Measurements from ENCODE around the gene PTPDC1.

PTPDC1 gene

DNA sequence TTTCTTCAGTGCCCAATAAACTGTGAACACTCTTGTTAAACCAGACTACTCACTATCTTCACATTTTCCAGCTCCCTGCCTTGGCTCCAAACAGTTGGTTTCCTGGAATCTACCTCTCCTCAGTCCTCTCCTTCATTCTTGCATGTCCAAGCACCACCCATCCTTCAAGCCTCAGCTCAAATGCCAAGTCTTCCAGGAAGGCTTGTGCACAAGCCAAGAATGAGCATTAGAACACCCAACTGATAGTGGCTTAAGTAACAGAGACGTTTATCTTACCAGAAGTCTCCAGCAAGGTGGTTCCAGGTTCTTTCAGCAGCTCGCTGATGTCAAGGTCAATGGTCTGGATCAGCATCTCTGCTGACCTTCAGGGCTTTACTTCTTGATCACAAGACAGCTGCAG is 60.1 kb downstream of the PTPDC1 start:
- H3K27ac ChIP-seq: no peak overlapping the region
- TF ChIP-seq, protein P1, sequence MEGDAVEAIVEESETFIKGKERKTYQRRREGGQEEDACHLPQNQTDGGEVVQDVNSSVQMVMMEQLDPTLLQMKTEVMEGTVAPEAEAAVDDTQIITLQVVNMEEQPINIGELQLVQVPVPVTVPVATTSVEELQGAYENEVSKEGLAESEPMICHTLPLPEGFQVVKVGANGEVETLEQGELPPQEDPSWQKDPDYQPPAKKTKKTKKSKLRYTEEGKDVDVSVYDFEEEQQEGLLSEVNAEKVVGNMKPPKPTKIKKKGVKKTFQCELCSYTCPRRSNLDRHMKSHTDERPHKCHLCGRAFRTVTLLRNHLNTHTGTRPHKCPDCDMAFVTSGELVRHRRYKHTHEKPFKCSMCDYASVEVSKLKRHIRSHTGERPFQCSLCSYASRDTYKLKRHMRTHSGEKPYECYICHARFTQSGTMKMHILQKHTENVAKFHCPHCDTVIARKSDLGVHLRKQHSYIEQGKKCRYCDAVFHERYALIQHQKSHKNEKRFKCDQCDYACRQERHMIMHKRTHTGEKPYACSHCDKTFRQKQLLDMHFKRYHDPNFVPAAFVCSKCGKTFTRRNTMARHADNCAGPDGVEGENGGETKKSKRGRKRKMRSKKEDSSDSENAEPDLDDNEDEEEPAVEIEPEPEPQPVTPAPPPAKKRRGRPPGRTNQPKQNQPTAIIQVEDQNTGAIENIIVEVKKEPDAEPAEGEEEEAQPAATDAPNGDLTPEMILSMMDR (conservative IDR thresholded peaks at IDR 0.05): no peak

DNA sequence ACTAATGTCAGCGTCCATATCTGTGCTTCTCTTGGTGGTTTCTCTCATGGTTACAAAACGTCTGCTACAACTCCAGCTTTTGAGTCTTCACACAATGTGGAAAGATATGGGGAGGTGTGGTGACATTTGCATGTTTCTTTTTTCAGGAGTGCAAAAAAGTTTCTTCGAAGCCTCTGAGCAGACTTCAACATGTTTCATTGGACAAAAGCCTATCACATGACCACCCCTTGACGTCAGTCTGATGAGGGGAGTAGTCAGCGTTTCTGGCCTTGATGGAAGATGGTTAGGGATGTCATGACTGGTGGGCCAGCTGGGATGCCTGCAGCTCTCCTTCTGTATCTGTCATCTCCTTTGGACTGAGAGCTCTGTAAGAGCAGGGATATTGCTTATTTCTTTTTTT is 61.4 kb downstream of the PTPDC1 start:
- TF ChIP-seq, protein P1 (conservative IDR thresholded peaks at IDR 0.05): no peak
- no peak overlapping the region for H3K27ac ChIP-seq

DNA sequence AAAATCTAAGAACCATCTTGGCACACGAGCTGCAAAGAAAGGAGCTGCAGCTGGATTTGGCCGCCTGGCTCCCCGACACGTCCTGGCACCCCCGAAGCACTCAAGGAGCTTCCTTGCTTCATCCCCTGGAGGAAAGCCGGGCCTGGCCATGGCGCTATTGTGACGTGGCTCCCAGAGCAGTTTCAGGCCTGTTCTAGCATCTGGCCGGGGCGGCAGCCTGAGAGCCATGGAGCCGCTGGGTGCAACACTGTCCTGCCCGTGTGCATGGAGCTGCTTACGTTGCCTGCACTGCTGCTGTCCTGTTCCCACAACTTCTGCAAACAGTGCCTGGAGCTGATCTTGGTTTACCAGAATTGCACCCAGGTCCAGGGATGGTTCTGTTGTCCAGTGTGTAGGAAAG is 63.5 kb downstream of the PTPDC1 start:
- H3K27ac ChIP-seq: no peak overlapping the region
- TF ChIP-seq, protein P1 (conservative IDR thresholded peaks at IDR 0.05): no peak

DNA sequence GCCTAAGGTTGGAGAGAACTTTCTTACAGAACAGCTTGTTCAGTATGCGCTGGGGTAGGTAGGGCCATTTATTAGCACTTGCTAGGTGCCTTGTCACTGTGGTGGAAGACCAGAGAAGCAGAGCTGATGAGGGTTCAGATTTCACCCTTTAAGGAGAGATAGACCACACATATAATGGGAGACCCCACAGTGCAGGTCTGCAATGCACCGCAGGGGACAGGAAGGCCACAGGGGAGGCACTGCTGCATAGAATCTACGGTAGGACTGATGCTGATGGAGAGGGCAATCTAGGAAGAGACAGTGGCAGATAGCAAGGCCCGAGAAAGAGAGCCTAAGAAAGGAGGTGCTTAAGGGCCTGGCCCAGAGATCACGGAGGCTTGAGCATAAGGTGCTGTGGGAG is 64.2 kb downstream of the PTPDC1 start:
- TF ChIP-seq, protein P1 (conservative IDR thresholded peaks at IDR 0.05): no peak
- no peak overlapping the region for H3K27ac ChIP-seq

DNA sequence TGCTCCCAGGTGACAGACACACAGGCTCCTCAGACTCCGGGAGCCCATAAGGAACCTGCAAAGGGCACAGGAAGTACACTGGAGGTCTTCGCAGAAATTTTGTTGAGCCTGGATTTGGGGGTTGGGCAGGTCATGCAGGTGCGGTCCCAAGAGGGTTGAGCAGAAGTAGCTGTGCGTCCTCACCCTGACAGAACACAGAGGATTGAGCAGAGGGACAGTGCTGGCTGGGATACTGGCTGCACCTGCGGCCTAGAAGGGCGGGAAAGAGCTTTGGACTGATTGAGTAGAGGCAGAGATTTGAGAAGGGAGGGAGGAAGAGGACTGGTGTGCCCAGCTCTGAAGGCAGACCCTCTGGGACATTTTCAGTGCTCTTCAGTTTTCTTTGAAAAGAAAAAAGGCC is 65.4 kb downstream of the PTPDC1 start:
- H3K27ac ChIP-seq: no peak overlapping the region
- TF ChIP-seq, protein P1 (conservative IDR thresholded peaks at IDR 0.05): no peak

DNA sequence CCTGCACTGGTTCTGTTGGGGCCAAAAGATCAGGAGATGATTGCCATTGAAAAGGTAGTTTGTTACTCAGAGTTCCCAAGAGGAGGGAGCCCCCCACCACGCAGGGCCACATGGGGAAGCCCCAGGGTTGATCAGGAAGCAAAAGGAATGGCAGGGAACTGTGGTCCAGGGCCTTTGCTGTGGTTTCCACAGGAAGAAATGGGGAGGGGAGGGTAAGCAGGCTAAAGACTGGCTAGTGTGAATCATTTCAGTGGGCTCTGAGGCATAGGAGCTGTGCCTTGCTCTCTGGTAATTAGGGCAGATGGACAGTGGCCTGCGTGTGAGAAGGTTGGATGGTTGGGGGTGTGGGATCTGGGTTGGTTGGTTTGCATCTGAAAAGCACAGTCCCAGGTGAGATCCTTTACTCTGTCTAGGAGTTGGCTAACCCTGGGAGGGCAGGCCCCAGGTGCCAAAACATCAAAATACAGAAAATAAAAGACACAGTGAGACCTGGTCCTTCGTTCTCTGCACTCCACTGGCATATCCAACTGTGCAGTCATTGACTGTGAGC is 66.1 kb downstream of the PTPDC1 start:
- TF ChIP-seq, protein P1 (conservative IDR thresholded peaks at IDR 0.05): no peak
- H3K27ac ChIP-seq: no peak overlapping the region

DNA sequence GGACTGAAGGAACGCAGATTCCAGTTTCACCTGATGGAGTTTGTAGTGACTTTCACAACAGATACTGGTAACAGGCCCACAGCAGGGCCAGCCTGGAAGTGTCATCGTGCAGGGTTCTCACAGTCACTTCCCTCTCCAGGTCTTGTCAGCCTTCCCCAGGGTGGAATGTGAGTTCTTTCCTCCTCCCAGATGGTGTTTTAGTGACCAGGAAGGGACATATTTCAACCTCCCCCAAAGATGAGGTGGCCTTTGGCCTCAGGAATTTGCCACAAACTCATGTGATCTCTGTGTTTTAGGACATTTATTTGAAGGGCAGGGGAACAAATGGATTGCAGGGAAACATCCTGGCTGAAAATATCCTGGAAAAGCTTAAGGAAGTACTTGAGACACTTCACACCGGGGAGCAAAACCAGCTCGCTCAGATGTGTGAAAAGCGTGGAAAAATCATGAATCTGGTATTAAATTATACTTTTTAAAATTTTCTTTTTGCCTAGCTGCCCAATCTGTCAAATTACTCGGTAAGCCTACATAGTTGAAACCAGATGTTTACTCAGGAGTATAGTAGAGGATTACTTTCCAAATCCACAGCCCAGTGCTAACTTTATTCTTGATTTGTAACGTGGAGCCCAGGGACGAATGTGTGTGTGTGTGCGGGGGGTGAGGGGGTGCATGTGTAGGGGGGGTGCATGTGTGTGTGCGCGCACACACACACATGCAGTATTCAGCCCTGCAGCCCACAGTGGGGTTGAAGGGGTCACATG is 66.8 kb downstream of the PTPDC1 start:
- H3K27ac ChIP-seq: no peak overlapping the region
- TF ChIP-seq, protein P1 (conservative IDR thresholded peaks at IDR 0.05): no peak
